ENCODE data around the gene ACSL6.

DNA sequence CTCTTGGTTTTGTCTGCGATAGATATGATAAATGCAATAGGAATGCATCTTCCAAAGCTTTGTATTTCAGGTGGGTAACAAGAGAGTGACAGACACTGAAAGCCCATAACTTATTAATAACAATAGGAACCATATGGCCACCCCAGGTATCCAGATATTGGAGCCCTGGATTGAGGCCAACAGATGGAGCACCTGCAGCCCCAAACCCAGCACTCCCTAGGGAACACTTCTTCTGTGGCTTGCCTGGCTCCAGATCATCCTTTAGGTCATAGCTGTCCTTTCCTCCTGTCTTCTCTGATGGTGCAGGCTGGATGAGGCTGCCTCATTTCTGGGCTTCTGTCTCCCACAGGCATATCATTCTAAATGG lies 44.0 kb upstream of the ACSL6 start:
- TF ChIP-seq, protein P1, sequence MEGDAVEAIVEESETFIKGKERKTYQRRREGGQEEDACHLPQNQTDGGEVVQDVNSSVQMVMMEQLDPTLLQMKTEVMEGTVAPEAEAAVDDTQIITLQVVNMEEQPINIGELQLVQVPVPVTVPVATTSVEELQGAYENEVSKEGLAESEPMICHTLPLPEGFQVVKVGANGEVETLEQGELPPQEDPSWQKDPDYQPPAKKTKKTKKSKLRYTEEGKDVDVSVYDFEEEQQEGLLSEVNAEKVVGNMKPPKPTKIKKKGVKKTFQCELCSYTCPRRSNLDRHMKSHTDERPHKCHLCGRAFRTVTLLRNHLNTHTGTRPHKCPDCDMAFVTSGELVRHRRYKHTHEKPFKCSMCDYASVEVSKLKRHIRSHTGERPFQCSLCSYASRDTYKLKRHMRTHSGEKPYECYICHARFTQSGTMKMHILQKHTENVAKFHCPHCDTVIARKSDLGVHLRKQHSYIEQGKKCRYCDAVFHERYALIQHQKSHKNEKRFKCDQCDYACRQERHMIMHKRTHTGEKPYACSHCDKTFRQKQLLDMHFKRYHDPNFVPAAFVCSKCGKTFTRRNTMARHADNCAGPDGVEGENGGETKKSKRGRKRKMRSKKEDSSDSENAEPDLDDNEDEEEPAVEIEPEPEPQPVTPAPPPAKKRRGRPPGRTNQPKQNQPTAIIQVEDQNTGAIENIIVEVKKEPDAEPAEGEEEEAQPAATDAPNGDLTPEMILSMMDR (tag by site-specific recombination; IDR thresholded peaks at IDR 0.05) = no peak
- TF ChIP-seq, protein P2, sequence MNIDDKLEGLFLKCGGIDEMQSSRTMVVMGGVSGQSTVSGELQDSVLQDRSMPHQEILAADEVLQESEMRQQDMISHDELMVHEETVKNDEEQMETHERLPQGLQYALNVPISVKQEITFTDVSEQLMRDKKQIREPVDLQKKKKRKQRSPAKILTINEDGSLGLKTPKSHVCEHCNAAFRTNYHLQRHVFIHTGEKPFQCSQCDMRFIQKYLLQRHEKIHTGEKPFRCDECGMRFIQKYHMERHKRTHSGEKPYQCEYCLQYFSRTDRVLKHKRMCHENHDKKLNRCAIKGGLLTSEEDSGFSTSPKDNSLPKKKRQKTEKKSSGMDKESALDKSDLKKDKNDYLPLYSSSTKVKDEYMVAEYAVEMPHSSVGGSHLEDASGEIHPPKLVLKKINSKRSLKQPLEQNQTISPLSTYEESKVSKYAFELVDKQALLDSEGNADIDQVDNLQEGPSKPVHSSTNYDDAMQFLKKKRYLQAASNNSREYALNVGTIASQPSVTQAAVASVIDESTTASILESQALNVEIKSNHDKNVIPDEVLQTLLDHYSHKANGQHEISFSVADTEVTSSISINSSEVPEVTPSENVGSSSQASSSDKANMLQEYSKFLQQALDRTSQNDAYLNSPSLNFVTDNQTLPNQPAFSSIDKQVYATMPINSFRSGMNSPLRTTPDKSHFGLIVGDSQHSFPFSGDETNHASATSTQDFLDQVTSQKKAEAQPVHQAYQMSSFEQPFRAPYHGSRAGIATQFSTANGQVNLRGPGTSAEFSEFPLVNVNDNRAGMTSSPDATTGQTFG (tag by site-specific recombination; IDR thresholded peaks at IDR 0.05; ENCODE audit: borderline replicate concordance) = no peak
- TF ChIP-seq, protein P3, sequence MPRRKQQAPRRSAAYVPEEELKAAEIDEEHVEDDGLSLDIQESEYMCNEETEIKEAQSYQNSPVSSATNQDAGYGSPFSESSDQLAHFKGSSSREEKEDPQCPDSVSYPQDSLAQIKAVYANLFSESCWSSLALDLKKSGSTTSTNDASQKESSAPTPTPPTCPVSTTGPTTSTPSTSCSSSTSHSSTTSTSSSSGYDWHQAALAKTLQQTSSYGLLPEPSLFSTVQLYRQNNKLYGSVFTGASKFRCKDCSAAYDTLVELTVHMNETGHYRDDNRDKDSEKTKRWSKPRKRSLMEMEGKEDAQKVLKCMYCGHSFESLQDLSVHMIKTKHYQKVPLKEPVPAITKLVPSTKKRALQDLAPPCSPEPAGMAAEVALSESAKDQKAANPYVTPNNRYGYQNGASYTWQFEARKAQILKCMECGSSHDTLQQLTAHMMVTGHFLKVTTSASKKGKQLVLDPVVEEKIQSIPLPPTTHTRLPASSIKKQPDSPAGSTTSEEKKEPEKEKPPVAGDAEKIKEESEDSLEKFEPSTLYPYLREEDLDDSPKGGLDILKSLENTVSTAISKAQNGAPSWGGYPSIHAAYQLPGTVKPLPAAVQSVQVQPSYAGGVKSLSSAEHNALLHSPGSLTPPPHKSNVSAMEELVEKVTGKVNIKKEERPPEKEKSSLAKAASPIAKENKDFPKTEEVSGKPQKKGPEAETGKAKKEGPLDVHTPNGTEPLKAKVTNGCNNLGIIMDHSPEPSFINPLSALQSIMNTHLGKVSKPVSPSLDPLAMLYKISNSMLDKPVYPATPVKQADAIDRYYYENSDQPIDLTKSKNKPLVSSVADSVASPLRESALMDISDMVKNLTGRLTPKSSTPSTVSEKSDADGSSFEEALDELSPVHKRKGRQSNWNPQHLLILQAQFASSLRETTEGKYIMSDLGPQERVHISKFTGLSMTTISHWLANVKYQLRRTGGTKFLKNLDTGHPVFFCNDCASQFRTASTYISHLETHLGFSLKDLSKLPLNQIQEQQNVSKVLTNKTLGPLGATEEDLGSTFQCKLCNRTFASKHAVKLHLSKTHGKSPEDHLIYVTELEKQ (tag by site-specific recombination; IDR thresholded peaks at IDR 0.05; ENCODE audit: borderline replicate concordance) = no peak
- TF ChIP-seq RBAK (tag by site-specific recombination; IDR thresholded peaks at IDR 0.05) = no peak
- no peak for TF ChIP-seq BCL11A (tag by site-specific recombination; IDR thresholded peaks at IDR 0.05; ENCODE audit: low read depth)
- no peak for TF ChIP-seq ZNF549 (tag by site-specific recombination; IDR thresholded peaks at IDR 0.05)
- no peak for TF ChIP-seq KLF1 (tag by site-specific recombination; IDR thresholded peaks at IDR 0.05)
- TF ChIP-seq ZNF114 (tag by site-specific recombination; IDR thresholded peaks at IDR 0.05) = no peak
- TF ChIP-seq, protein P4, sequence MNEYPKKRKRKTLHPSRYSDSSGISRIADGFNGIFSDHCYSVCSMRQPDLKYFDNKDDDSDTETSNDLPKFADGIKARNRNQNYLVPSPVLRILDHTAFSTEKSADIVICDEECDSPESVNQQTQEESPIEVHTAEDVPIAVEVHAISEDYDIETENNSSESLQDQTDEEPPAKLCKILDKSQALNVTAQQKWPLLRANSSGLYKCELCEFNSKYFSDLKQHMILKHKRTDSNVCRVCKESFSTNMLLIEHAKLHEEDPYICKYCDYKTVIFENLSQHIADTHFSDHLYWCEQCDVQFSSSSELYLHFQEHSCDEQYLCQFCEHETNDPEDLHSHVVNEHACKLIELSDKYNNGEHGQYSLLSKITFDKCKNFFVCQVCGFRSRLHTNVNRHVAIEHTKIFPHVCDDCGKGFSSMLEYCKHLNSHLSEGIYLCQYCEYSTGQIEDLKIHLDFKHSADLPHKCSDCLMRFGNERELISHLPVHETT (tag by site-specific recombination; IDR thresholded peaks at IDR 0.05) = no peak
- TF ChIP-seq, protein P5, sequence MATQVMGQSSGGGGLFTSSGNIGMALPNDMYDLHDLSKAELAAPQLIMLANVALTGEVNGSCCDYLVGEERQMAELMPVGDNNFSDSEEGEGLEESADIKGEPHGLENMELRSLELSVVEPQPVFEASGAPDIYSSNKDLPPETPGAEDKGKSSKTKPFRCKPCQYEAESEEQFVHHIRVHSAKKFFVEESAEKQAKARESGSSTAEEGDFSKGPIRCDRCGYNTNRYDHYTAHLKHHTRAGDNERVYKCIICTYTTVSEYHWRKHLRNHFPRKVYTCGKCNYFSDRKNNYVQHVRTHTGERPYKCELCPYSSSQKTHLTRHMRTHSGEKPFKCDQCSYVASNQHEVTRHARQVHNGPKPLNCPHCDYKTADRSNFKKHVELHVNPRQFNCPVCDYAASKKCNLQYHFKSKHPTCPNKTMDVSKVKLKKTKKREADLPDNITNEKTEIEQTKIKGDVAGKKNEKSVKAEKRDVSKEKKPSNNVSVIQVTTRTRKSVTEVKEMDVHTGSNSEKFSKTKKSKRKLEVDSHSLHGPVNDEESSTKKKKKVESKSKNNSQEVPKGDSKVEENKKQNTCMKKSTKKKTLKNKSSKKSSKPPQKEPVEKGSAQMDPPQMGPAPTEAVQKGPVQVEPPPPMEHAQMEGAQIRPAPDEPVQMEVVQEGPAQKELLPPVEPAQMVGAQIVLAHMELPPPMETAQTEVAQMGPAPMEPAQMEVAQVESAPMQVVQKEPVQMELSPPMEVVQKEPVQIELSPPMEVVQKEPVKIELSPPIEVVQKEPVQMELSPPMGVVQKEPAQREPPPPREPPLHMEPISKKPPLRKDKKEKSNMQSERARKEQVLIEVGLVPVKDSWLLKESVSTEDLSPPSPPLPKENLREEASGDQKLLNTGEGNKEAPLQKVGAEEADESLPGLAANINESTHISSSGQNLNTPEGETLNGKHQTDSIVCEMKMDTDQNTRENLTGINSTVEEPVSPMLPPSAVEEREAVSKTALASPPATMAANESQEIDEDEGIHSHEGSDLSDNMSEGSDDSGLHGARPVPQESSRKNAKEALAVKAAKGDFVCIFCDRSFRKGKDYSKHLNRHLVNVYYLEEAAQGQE (tag by site-specific recombination; IDR thresholded peaks at IDR 0.05) = no peak
- no peak for TF ChIP-seq YY1 (tag by site-specific recombination; IDR thresholded peaks at IDR 0.05)
- no peak for TF ChIP-seq ZNF274 (IDR thresholded peaks at IDR 0.05; ENCODE audit: low read length)
- TF ChIP-seq ZNF274 (tag by site-specific recombination; IDR thresholded peaks at IDR 0.05; ENCODE audit: borderline replicate concordance) = no peak
- TF ChIP-seq FEZF1 (tag by site-specific recombination; IDR thresholded peaks at IDR 0.05) = no peak

Data from HEK293 (cell line).